Measurements from ENCODE around the gene CYP19A1. TPM values are rescaled to one million over a fixed set of nuclear protein-coding genes. Genes with fewer than 3 reads are reported as not detected.
"Not testable (repeated sequence)": the region's sequence is repeated elsewhere in the genome, so short reads cannot be mapped to it uniquely, and the experiment has no call there.

Gene CYP19A1
- polyA plus RNA-seq, 1 donor = not detected

GRCh38 chr15:51205050-51205975, 133.1 kb downstream of the CYP19A1 start:
- DNase-seq = no peak

GRCh38 chr15:51203797-51204196, 134.6 kb downstream of the CYP19A1 start:
- no peak for DNase-seq

GRCh38 chr15:51202783-51203182, 135.6 kb downstream of the CYP19A1 start:
- DNase-seq = no peak

- DNase-seq = no peak
These were observed 136.8 kb downstream of the CYP19A1 start for GRCh38 chr15:51201581-51201980.

- no peak for DNase-seq
These were observed 137.6 kb downstream of the CYP19A1 start for GRCh38 chr15:51200792-51201191.

- no peak for DNase-seq
These were observed 138.9 kb downstream of the CYP19A1 start for GRCh38 chr15:51199541-51199940.

- DNase-seq = no peak
These were observed 139.6 kb downstream of the CYP19A1 start for GRCh38 chr15:51198701-51199232.

GRCh38 chr15:51195459-51195858, 142.9 kb downstream of the CYP19A1 start:
- no peak for DNase-seq

- DNase-seq = no peak
These were observed 144.4 kb downstream of the CYP19A1 start for GRCh38 chr15:51193979-51194378.

GRCh38 chr15:51193526-51193925, 144.9 kb downstream of the CYP19A1 start:
- DNase-seq = no peak

- peak; percentile 80 for DNase-seq
These were observed 145.7 kb downstream of the CYP19A1 start for GRCh38 chr15:51192521-51193280.

GRCh38 chr15:51191766-51192165, 146.6 kb downstream of the CYP19A1 start:
- no peak for DNase-seq

- no peak for DNase-seq
These were observed 147.2 kb downstream of the CYP19A1 start for GRCh38 chr15:51191072-51191670.

- no peak for DNase-seq
These were observed 147.8 kb downstream of the CYP19A1 start for GRCh38 chr15:51190424-51191068.

GRCh38 chr15:51189669-51190385, 148.6 kb downstream of the CYP19A1 start:
- no peak for DNase-seq

GRCh38 chr15:51188791-51189190, 149.6 kb downstream of the CYP19A1 start:
- not testable (repeated sequence) for DNase-seq

GRCh38 chr15:51186891-51187290, 151.5 kb downstream of the CYP19A1 start:
- DNase-seq = no peak

GRCh38 chr15:51186181-51186705, 152.2 kb downstream of the CYP19A1 start:
- DNase-seq = no peak

GRCh38 chr15:51185213-51186159, 152.9 kb downstream of the CYP19A1 start:
- no peak for DNase-seq

- no peak for DNase-seq
These were observed 153.8 kb downstream of the CYP19A1 start for GRCh38 chr15:51184627-51185026.

Data from left kidney (tissue), 2 donors.